ENCODE data around the gene HAND2. TPM values are rescaled to one million over a fixed set of nuclear protein-coding genes. Genes with fewer than 3 reads are reported as not detected.

HAND2 gene
- total RNA-seq, 1 donor from 2014 or later: not detected

DNA sequence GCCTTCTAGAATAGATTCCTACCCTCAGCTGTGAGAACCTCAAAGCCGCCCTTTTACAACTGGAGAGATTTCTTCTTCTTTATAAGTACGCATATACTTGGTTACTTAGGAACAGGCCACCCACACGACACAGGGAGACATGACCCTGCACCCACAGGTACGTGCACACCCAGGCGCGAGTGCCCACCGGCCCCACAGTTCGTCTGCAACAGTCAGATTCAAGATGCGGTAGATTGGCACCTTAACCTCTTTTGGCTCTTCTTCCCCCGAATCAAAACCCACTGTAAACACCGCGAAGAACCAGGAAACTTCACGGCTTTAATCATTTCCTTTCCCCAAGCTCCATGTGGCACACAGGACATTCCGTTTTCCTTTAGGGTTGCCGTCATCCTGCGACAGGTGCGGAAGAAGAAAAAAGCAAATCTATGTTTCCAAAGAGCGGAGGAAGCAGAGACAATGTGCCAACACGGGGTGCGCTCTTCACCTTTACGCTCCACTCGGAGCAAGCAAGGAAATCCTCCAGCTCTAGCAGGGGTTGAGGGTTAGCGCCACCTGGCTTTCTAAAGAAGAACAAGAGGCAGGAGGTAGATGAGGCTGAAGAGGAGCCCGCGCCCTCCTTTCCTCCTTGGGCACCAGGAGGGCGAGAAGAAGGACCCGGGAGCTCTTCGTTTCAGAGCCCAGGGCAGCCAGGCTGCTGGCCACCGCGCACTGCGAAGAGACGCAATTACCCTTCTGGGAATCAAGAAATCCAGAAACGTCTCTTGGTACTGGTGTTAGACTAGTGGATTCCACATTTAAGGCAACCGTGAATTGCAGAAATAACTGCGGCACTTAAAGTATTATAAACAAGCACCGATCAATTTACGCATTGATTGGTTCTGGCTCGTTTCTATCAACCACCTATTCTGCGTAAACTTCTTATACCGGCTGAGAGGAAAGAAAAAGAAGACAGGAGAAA lies 35.7 kb downstream of the HAND2 start:
- Histone ChIP-seq H3K4me2 (ENCODE audit: low read length) (peak overlapping the region; percentile 92), H3K27ac (ENCODE audit: low read depth, low read length) (no peak overlapping the region), H3K9me3 (ENCODE audit: insufficient read depth, low read depth, low read length) (no peaks in the 10 kb centered on the region), H2AFZ (ENCODE audit: low read depth, low read length) (peak overlapping the region; percentile 83), H3K36me3 (ENCODE audit: insufficient read depth, low read length) (no peaks in the 10 kb centered on the region), H3K27me3 (ENCODE audit: insufficient read depth, low read length) (peaks cover 23% of the 10 kb centered on the region), H3K9ac (ENCODE audit: low read length) (peak overlapping the region; percentile 8), H3K79me2 (ENCODE audit: insufficient read depth, low read length) (no peaks in the 10 kb centered on the region), H3K4me1 (ENCODE audit: insufficient read depth, low read length) (peaks cover 20% of the 10 kb centered on the region), H3K4me3 (ENCODE audit: insufficient read depth, low read depth, low read length) (peak overlapping the region; percentile 61), H4K20me1 (ENCODE audit: insufficient read depth, low read length) (no peaks in the 10 kb centered on the region)
- peaks cover 46% of the 10 kb centered on the region for H3K27me3 Mint-ChIP-seq (ENCODE audit: low read depth, unreplicated experiment)
- H3K4me1 Mint-ChIP-seq (ENCODE audit: low read depth, unreplicated experiment): peaks cover 27% of the 10 kb centered on the region
- DNase-seq (ENCODE audit: low read depth): peak; percentile 52
- TF ChIP-seq CTCF (IDR thresholded peaks at IDR 0.05; ENCODE audit: insufficient read depth, low read depth, low read length) (peak; percentile 67), EZH2 (IDR thresholded peaks at IDR 0.05; ENCODE audit: insufficient read depth, low read length) (no peak)
- H3K36me3 Mint-ChIP-seq (ENCODE audit: low read depth, unreplicated experiment): no peaks in the 10 kb centered on the region
- no peak for FAIRE-seq
- no peaks in the 10 kb centered on the region for H3K9me3 Mint-ChIP-seq (ENCODE audit: unreplicated experiment)
- peak overlapping the region; percentile 60 for H3K27ac Mint-ChIP-seq (ENCODE audit: unreplicated experiment)
- peak overlapping the region; percentile 82 for H3K4me3 Mint-ChIP-seq (ENCODE audit: unreplicated experiment)

GRCh38 chr4:173493041-173493440 lies 37.0 kb downstream of the HAND2 start:
- Histone ChIP-seq H3K4me3 (ENCODE audit: insufficient read depth, low read depth, low read length) (no peak overlapping the region), H3K79me2 (ENCODE audit: insufficient read depth, low read length) (no peaks in the 10 kb centered on the region), H3K4me2 (ENCODE audit: low read length) (no peak overlapping the region), H3K36me3 (ENCODE audit: insufficient read depth, low read length) (no peaks in the 10 kb centered on the region), H2AFZ (ENCODE audit: low read depth, low read length) (no peak overlapping the region), H4K20me1 (ENCODE audit: insufficient read depth, low read length) (no peaks in the 10 kb centered on the region), H3K9ac (ENCODE audit: low read length) (no peak overlapping the region), H3K4me1 (ENCODE audit: insufficient read depth, low read length) (peaks cover 30% of the 10 kb centered on the region), H3K27me3 (ENCODE audit: insufficient read depth, low read length) (peaks cover 15% of the 10 kb centered on the region), H3K9me3 (ENCODE audit: insufficient read depth, low read depth, low read length) (no peaks in the 10 kb centered on the region), H3K27ac (ENCODE audit: low read depth, low read length) (no peak overlapping the region)
- H3K9me3 Mint-ChIP-seq (ENCODE audit: unreplicated experiment): no peaks in the 10 kb centered on the region
- no peak overlapping the region for H3K27ac Mint-ChIP-seq (ENCODE audit: unreplicated experiment)
- H3K4me3 Mint-ChIP-seq (ENCODE audit: unreplicated experiment): no peak overlapping the region
- DNase-seq (ENCODE audit: low read depth): no peak
- peaks cover 32% of the 10 kb centered on the region for H3K4me1 Mint-ChIP-seq (ENCODE audit: low read depth, unreplicated experiment)
- peaks cover 34% of the 10 kb centered on the region for H3K27me3 Mint-ChIP-seq (ENCODE audit: low read depth, unreplicated experiment)
- TF ChIP-seq CTCF (IDR thresholded peaks at IDR 0.05; ENCODE audit: insufficient read depth, low read depth, low read length): no peak
- TF ChIP-seq EZH2 (IDR thresholded peaks at IDR 0.05; ENCODE audit: insufficient read depth, low read length): no peak
- no peak for FAIRE-seq
- no peaks in the 10 kb centered on the region for H3K36me3 Mint-ChIP-seq (ENCODE audit: low read depth, unreplicated experiment)

- FAIRE-seq (no peak), DNase-seq (ENCODE audit: low read depth) (no peak)
- Histone ChIP-seq H4K20me1 (ENCODE audit: insufficient read depth, low read length) (no peaks in the 10 kb centered on the region), H3K36me3 (ENCODE audit: insufficient read depth, low read length) (no peaks in the 10 kb centered on the region), H3K79me2 (ENCODE audit: insufficient read depth, low read length) (no peaks in the 10 kb centered on the region), H3K9me3 (ENCODE audit: insufficient read depth, low read depth, low read length) (no peaks in the 10 kb centered on the region), H3K4me3 (ENCODE audit: insufficient read depth, low read depth, low read length) (no peak overlapping the region), H3K4me2 (ENCODE audit: low read length) (no peak overlapping the region), H3K9ac (ENCODE audit: low read length) (no peak overlapping the region), H3K27ac (ENCODE audit: low read depth, low read length) (no peak overlapping the region), H3K4me1 (ENCODE audit: insufficient read depth, low read length) (peaks cover 30% of the 10 kb centered on the region), H3K27me3 (ENCODE audit: insufficient read depth, low read length) (peaks cover 13% of the 10 kb centered on the region), H2AFZ (ENCODE audit: low read depth, low read length) (no peak overlapping the region)
- Mint-ChIP-seq H3K27me3 (ENCODE audit: low read depth, unreplicated experiment) (peaks cover 30% of the 10 kb centered on the region), H3K4me1 (ENCODE audit: low read depth, unreplicated experiment) (peaks cover 32% of the 10 kb centered on the region), H3K4me3 (ENCODE audit: unreplicated experiment) (no peak overlapping the region), H3K36me3 (ENCODE audit: low read depth, unreplicated experiment) (no peaks in the 10 kb centered on the region), H3K27ac (ENCODE audit: unreplicated experiment) (no peak overlapping the region), H3K9me3 (ENCODE audit: unreplicated experiment) (no peaks in the 10 kb centered on the region)
- TF ChIP-seq CTCF (IDR thresholded peaks at IDR 0.05; ENCODE audit: insufficient read depth, low read depth, low read length): no peak
- no peak for TF ChIP-seq EZH2 (IDR thresholded peaks at IDR 0.05; ENCODE audit: insufficient read depth, low read length)
These were observed 37.7 kb downstream of the HAND2 start for GRCh38 chr4:173492315-173492714.
